ENCODE results near the gene CES2. TPM values are rescaled to one million over a fixed set of nuclear protein-coding genes. Genes with fewer than 3 reads are reported as not detected.
"Not testable (repeated sequence)": the region's sequence is repeated elsewhere in the genome, so short reads cannot be mapped to it uniquely, and the experiment has no call there.

Gene CES2
- total RNA-seq, 4 donors from 2014 or later, result 49.7 to 69.4 (median 53.6) TPM

- H3K27ac ChIP-seq, result no peak overlapping the region
- H3K4me3 ChIP-seq (replicated peaks in 1 of 3), result no peak overlapping the region
- H3K9me3 ChIP-seq, result no peaks in the 10 kb centered on the region
- peaks cover 10 to 11% of the 10 kb centered on the region in 2 donors for H3K4me1 ChIP-seq
- H3K27me3 ChIP-seq, result no peaks in the 10 kb centered on the region
- H3K36me3 ChIP-seq, result no peaks in the 10 kb centered on the region
- 78 to 80% methylated on average over 4 of the region's 4 CpGs for WGBS, 2 donors
- TF ChIP-seq POLR2A (IDR thresholded peaks at IDR 0.05), result no peak
- no peak for TF ChIP-seq CTCF (IDR thresholded peaks at IDR 0.05)
- no peak for DNase-seq
- intact Hi-C loops (cut with DNase I), result no loop called here
These were observed 15.9 kb downstream of the CES2 start for GRCh38 chr16:66950971-66951790.

GRCh38 chr16:66952430-66953110, 17.3 kb downstream of the CES2 start:
- Histone ChIP-seq H3K4me3 (replicated peaks in 1 of 3) (no peak overlapping the region), H3K27ac (no peak overlapping the region), H3K9me3 (no peaks in the 10 kb centered on the region), H3K27me3 (no peaks in the 10 kb centered on the region), H3K4me1 (peaks cover 8 to 10% of the 10 kb centered on the region in 2 donors), H3K36me3 (no peaks in the 10 kb centered on the region)
- DNase-seq, result no peak
- TF ChIP-seq CTCF (IDR thresholded peaks at IDR 0.05), result no peak
- no peak for TF ChIP-seq POLR2A (IDR thresholded peaks at IDR 0.05)
- intact Hi-C loops (cut with DNase I), result no loop called here
- 77 to 87% methylated on average over 7 of the region's 7 CpGs for WGBS, 2 donors

- H3K36me3 ChIP-seq, result no peaks in the 10 kb centered on the region
- no peaks in the 10 kb centered on the region for H3K9me3 ChIP-seq
- peaks cover 3 to 6% of the 10 kb centered on the region in 2 donors for H3K4me1 ChIP-seq
- H3K27ac ChIP-seq, result no peak overlapping the region
- no peak for DNase-seq
- H3K27me3 ChIP-seq, result no peaks in the 10 kb centered on the region
- no peak overlapping the region for H3K4me3 ChIP-seq (replicated peaks in 1 of 3)
- TF ChIP-seq CTCF (IDR thresholded peaks at IDR 0.05), result no peak
- TF ChIP-seq POLR2A (IDR thresholded peaks at IDR 0.05), result no peak
- intact Hi-C loops (cut with DNase I), result no loop called here
- WGBS, 2 donors, result 83 to 87% methylated on average over 10 of the region's 10 CpGs
These were observed 18.3 kb downstream of the CES2 start for GRCh38 chr16:66953462-66954096.

GRCh38 chr16:66954097-66954659, 18.9 kb downstream of the CES2 start:
- TF ChIP-seq POLR2A (IDR thresholded peaks at IDR 0.05) (no peak), CTCF (IDR thresholded peaks at IDR 0.05) (peak; percentile 36 to 82 (median 76))
- 17% methylated on average over 8 of the region's 8 CpGs for WGBS, 2 donors
- Histone ChIP-seq H3K9me3 (no peaks in the 10 kb centered on the region), H3K27me3 (no peaks in the 10 kb centered on the region), H3K36me3 (no peaks in the 10 kb centered on the region), H3K4me3 (replicated peaks in 1 of 3) (no peak overlapping the region), H3K4me1 (no peaks in the 10 kb centered on the region), H3K27ac (no peak overlapping the region)
- DNase-seq, result peak; percentile 81 to 86
- intact Hi-C loops (cut with DNase I), result no loop called here

GRCh38 chr16:66955363-66956153, 20.2 kb downstream of the CES2 start:
- H3K9me3 ChIP-seq; H3K36me3 ChIP-seq; H3K4me1 ChIP-seq; H3K27ac ChIP-seq; DNase-seq; H3K27me3 ChIP-seq; H3K4me3 ChIP-seq (replicated peaks in 1 of 3); intact Hi-C loops (cut with DNase I): not testable (repeated sequence)
- 83 to 84% methylated on average over 17 of the region's 17 CpGs for WGBS, 2 donors

GRCh38 chr16:66956154-66956457, 20.8 kb downstream of the CES2 start:
- H3K27me3 ChIP-seq; DNase-seq; intact Hi-C loops (cut with DNase I); H3K4me1 ChIP-seq; H3K4me3 ChIP-seq (replicated peaks in 1 of 3); H3K9me3 ChIP-seq; H3K36me3 ChIP-seq; H3K27ac ChIP-seq: not testable (repeated sequence)
- 85 to 100% methylated on average over 1 of the region's 1 CpG for WGBS, 2 donors

All from thyroid gland (tissue), 4 donors.